ENCODE measurements around the gene LRRC14B. TPM values are rescaled to one million over a fixed set of nuclear protein-coding genes. Genes with fewer than 3 reads are reported as not detected.

LRRC14B gene
- total and polyA plus RNA-seq, 2 experiments from 2014 or later = not detected

DNA sequence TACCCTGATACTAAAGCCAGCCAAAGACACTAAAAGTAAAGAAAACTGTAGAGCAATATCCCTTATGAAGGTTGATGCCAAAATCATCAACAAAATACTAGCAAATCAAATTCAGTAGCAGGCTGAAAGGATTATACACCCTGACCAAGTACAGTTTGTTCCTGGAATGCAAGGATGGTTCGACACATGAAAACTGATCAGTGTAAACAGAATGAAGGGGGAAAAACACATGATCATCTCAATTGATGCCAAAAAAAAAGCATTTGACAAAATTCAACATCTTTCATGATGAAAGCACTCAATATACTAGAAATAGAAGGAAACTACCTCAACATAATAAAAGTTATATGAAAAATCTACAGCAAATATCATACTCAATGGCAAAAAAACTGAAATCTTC lies 43.5 kb upstream of the LRRC14B start:
- DNase-seq (ENCODE audit: low spot score) (no peak), ATAC-seq (no peak)
- TF ChIP-seq ZNF331 (CRISPR knock-in tag; IDR thresholded peaks at IDR 0.05; ENCODE audit: low read depth) = no peak
- Histone ChIP-seq H3K4me3 (no peak overlapping the region), H2AFZ (no peak overlapping the region), H3K4me1 (ENCODE audit: insufficient read depth) (no peaks in the 10 kb centered on the region), H4K20me1 (replicated peaks; ENCODE audit: insufficient read depth) (no peaks in the 10 kb centered on the region; the same call in none of the 2 replicates), H3F3A (replicated peaks; ENCODE audit: low read depth) (no peaks in the 10 kb centered on the region), H3K4me2 (no peak overlapping the region), H3K79me2 (replicated peaks; ENCODE audit: insufficient read depth) (no peaks in the 10 kb centered on the region), H3K9me2 (ENCODE audit: insufficient read depth) (no peaks in the 10 kb centered on the region), H3K27ac (ENCODE audit: low read depth) (no peak overlapping the region), H3K27me3 (ENCODE audit: insufficient read depth) (no peaks in the 10 kb centered on the region), H3K36me3 (ENCODE audit: insufficient read depth) (peaks cover 36% of the 10 kb centered on the region; the same call in 1 of the 2 replicates)
- Mint-ChIP-seq H3K27ac (no peak overlapping the region), H3K36me3 (ENCODE audit: low read depth) (peaks cover 82% of the 10 kb centered on the region), H3K27me3 (ENCODE audit: insufficient read depth, low read depth, poor library complexity) (peaks cover 15% of the 10 kb centered on the region), H3K4me3 (no peak overlapping the region), H3K9me3 (peaks cover 28% of the 10 kb centered on the region), H3K4me1 (no peaks in the 10 kb centered on the region)

DNA sequence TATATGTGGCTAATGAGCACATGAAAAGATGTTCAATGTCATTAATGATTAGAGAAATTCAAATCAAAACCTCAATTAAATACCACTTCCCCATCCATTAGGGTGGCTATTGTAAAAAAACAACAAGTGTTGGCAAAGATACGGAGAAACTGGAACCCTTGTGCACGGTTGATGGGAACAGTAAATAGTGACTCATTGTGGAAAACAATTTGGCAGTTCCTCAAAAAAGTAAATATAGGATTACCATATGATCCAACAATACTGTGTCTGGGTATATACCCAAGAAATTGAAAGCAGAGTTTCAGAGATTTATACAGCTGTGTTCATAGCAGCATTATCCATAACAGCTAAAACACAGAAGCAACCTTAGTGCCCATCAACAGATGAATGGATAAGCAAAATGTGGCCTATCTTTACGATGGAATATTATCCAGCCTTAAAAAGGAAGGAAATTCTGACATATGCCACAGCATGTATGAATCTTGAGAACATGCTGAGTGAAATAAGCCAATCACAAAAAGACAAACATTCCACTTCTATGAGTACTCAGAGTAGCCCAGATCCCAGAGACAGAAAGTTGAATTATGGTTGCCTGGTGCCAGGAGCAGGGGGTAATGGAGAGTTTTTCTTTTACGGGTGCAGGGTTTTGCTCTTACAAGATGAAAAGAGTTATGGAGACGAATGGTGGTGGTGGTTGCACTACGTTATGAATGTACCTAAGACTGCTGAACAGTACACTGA lies 41.4 kb upstream of the LRRC14B start:
- DNase-seq (ENCODE audit: low spot score) = no peak
- Mint-ChIP-seq H3K4me1 (peaks cover 5% of the 10 kb centered on the region), H3K27ac (no peak overlapping the region), H3K4me3 (no peak overlapping the region), H3K9me3 (peaks cover 28% of the 10 kb centered on the region), H3K27me3 (ENCODE audit: insufficient read depth, low read depth, poor library complexity) (peaks cover 8% of the 10 kb centered on the region), H3K36me3 (ENCODE audit: low read depth) (peaks cover 81% of the 10 kb centered on the region)
- no peaks in the 10 kb centered on the region for H3K79me2 ChIP-seq (replicated peaks; ENCODE audit: insufficient read depth)
- H3K4me1 ChIP-seq (ENCODE audit: insufficient read depth) = no peaks in the 10 kb centered on the region
- no peak overlapping the region for H3K4me2 ChIP-seq
- no peaks in the 10 kb centered on the region for H3K27me3 ChIP-seq (ENCODE audit: insufficient read depth)
- H4K20me1 ChIP-seq (replicated peaks; ENCODE audit: insufficient read depth) = peaks cover 4% of the 10 kb centered on the region
- no peak overlapping the region for H3K4me3 ChIP-seq
- no peak for ATAC-seq
- H3F3A ChIP-seq (replicated peaks; ENCODE audit: low read depth) = no peaks in the 10 kb centered on the region
- H3K9me2 ChIP-seq (ENCODE audit: insufficient read depth) = no peaks in the 10 kb centered on the region
- H3K27ac ChIP-seq (ENCODE audit: low read depth) = no peak overlapping the region
- TF ChIP-seq EZH2 (IDR thresholded peaks at IDR 0.05; ENCODE audit: low read depth, unreplicated experiment) = no peak
- TF ChIP-seq NANOG (IDR thresholded peaks at IDR 0.05; ENCODE audit: borderline replicate concordance) = no peak
- H2AFZ ChIP-seq = no peak overlapping the region
- H3K36me3 ChIP-seq (ENCODE audit: insufficient read depth) = peaks cover 29% of the 10 kb centered on the region; the same call in 1 of the 2 replicates

DNA sequence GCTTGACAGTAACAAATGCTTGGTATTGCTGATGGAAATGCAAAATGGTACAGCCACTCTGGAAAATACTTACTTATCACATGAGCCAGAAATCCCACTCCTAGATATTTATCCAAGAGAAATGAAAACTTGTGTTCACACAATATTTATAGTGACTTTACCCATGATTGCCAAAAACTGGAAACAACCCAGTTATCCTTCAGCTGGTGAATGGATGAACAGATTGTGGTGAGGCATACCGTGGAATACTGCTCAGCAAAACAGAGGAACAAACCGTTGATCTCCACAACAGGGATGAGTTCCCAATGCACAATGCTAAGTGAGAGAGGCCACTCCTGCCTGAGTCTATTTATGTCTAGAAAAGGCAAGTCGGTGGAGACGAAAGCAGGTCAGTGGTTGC lies 40.5 kb upstream of the LRRC14B start:
- Histone ChIP-seq H3K4me1 (ENCODE audit: insufficient read depth) (no peaks in the 10 kb centered on the region), H3K27ac (ENCODE audit: low read depth) (no peak overlapping the region), H3K4me2 (no peak overlapping the region), H3K79me2 (replicated peaks; ENCODE audit: insufficient read depth) (no peaks in the 10 kb centered on the region), H4K20me1 (replicated peaks; ENCODE audit: insufficient read depth) (peaks cover 9% of the 10 kb centered on the region), H3K27me3 (ENCODE audit: insufficient read depth) (no peaks in the 10 kb centered on the region), H3K9me2 (ENCODE audit: insufficient read depth) (no peaks in the 10 kb centered on the region), H2AFZ (no peak overlapping the region), H3K36me3 (ENCODE audit: insufficient read depth) (peaks cover 38% of the 10 kb centered on the region; the same call in 1 of the 2 replicates), H3K4me3 (no peak overlapping the region), H3F3A (replicated peaks; ENCODE audit: low read depth) (no peaks in the 10 kb centered on the region)
- Mint-ChIP-seq H3K9me3 (peaks cover 25% of the 10 kb centered on the region), H3K36me3 (ENCODE audit: low read depth) (peaks cover 81% of the 10 kb centered on the region), H3K27me3 (ENCODE audit: insufficient read depth, low read depth, poor library complexity) (peaks cover 8% of the 10 kb centered on the region), H3K27ac (no peak overlapping the region), H3K4me3 (no peak overlapping the region), H3K4me1 (peaks cover 7% of the 10 kb centered on the region)
- DNase-seq (ENCODE audit: low spot score) (no peak), ATAC-seq (no peak)
- TF ChIP-seq CREB1 (CRISPR knock-in tag; IDR thresholded peaks at IDR 0.05; ENCODE audit: low read depth) (no peak), JUNB (IDR thresholded peaks at IDR 0.05; ENCODE audit: unreplicated experiment) (no peak), ZNF331 (CRISPR knock-in tag; IDR thresholded peaks at IDR 0.05; ENCODE audit: low read depth) (no peak), POLR2AphosphoS5 (IDR thresholded peaks at IDR 0.05; ENCODE audit: low read depth) (no peak), NANOG (IDR thresholded peaks at IDR 0.05; ENCODE audit: borderline replicate concordance) (no peak)
- TF ChIP-seq, protein P1, sequence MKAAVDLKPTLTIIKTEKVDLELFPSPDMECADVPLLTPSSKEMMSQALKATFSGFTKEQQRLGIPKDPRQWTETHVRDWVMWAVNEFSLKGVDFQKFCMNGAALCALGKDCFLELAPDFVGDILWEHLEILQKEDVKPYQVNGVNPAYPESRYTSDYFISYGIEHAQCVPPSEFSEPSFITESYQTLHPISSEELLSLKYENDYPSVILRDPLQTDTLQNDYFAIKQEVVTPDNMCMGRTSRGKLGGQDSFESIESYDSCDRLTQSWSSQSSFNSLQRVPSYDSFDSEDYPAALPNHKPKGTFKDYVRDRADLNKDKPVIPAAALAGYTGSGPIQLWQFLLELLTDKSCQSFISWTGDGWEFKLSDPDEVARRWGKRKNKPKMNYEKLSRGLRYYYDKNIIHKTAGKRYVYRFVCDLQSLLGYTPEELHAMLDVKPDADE (IDR thresholded peaks at IDR 0.05) = no peak

All from GM23338 (cell line).